Endothelial cell of umbilical vein (primary cell): ENCODE measurements around the gene ACBD6. TPM values are rescaled to one million over a fixed set of nuclear protein-coding genes. Genes with fewer than 3 reads are reported as not detected.

ENCODE experiments used
- BruUV-seq: library from RNA; stranded (reverse); fragments of 400-500 nt; replicated peaks from 2 replicates; lab custom pipeline; 2021; lab: Mats Ljungman, UMichigan
- CTCF ChIA-PET: fragments of 300-600, 350-600 bp; sonication (Branson Sonifier 250); formaldehyde crosslinking; loops from one replicate; lab custom pipeline; 2021; ENCODE audit warnings: antibody characterized with exemption, inconsistent platforms; lab: Charles Lee
- POLR2A ChIA-PET: fragments of 300-600, 350-600 bp; sonication (Branson Sonifier 250); formaldehyde crosslinking; loops from one replicate; lab custom pipeline; 2021; ENCODE audit warnings: antibody characterized with exemption, inconsistent platforms; lab: Charles Lee
- DNase-seq: peaks from one replicate; pipeline ENCODE4 v3.0.0-alpha.2; 2011; ENCODE audit warnings: low read depth, low spot score
- FAIRE-seq: peaks from 2 replicates; lab custom pipeline; 2011; peaks lifted over from hg19 to GRCh38; lab: Jason Lieb, UNC
- H2AFZ ChIP-seq: 2 replicates; pipeline ENCODE4 v1.6.0; 2012; ENCODE audit warnings: low read depth, low read length, control low read depth, inconsistent platforms
- H3K27ac ChIP-seq: 2 replicates; pipeline ENCODE4 v1.5.1; 2011; ENCODE audit warnings: low read depth, mild to moderate bottlenecking, control low read depth, low read length, moderate library complexity; ENCODE audit not compliant: insufficient read depth
- H3K27me3 ChIP-seq, 2 experiments: 2 replicates each; pipeline versions ENCODE4 v1.6.0 to v1.6.1; 2011; ENCODE audit warnings: low read length in 2 of 2, mixed read lengths in 1 of 2; ENCODE audit not compliant: control insufficient read depth in 2 of 2, insufficient read depth in 2 of 2
- H3K36me3 ChIP-seq, 2 experiments: 2 replicates in 1 of 2; 3 replicates in 1 of 2; pipeline ENCODE4 v1.5.1; 2011; ENCODE audit warnings: low read length in 2 of 2, mild to moderate bottlenecking in 1 of 2, moderate library complexity in 1 of 2; ENCODE audit not compliant: control insufficient read depth in 2 of 2, insufficient read depth in 2 of 2; ENCODE audit errors: extremely low read depth in 1 of 2
- H3K4me1 ChIP-seq: 3 replicates; pipeline ENCODE4 v1.5.1; 2011; ENCODE audit warnings: mild to moderate bottlenecking, low read length; ENCODE audit not compliant: control insufficient read depth, insufficient read depth; ENCODE audit errors: extremely low read depth
- H3K4me2 ChIP-seq: 2 replicates; pipeline ENCODE4 v1.6.1; 2011; ENCODE audit warnings: low read length, control low read depth, mixed read lengths; ENCODE audit not compliant: insufficient read depth
- H3K4me3 ChIP-seq, 3 experiments: fragments of 200-600 bp in 1 of 3; sonication (generic), shearing (Covaris generic) in 1 of 3; replicated peaks in 1 of 3; 2 replicates each; pipeline ENCODE4 v1.5.1; 2011 to 2016; ENCODE audit warnings: control low read depth in 3 of 3, low read length in 3 of 3, mild to moderate bottlenecking in 2 of 3, inconsistent platforms in 1 of 3, low read depth in 1 of 3, moderate library complexity in 1 of 3; ENCODE audit not compliant: insufficient read depth in 1 of 3
- H3K79me2 ChIP-seq: 2 replicates; pipeline ENCODE4 v1.6.0; 2012; ENCODE audit warnings: low read length, inconsistent platforms; ENCODE audit not compliant: control insufficient read depth, insufficient read depth
- H3K9ac ChIP-seq: replicated peaks from 2 replicates; pipeline ENCODE3; 2011; ENCODE audit warnings: low read length, control low read depth; ENCODE audit not compliant: insufficient read depth; ENCODE audit errors: extremely low read depth
- H3K9me1 ChIP-seq: replicated peaks from 3 replicates; pipeline ENCODE4 v1.6.0; 2011; ENCODE audit warnings: mild to moderate bottlenecking, low read length; ENCODE audit not compliant: control insufficient read depth, insufficient read depth; ENCODE audit errors: extremely low read depth
- H3K9me3 ChIP-seq: replicated peaks from 2 replicates; pipeline ENCODE4 v1.5.1; 2012; ENCODE audit warnings: low read length, inconsistent platforms; ENCODE audit not compliant: control insufficient read depth, insufficient read depth
- H4K20me1 ChIP-seq: replicated peaks from 2 replicates; pipeline ENCODE3; 2011; ENCODE audit warnings: mild to moderate bottlenecking, low read length; ENCODE audit not compliant: control insufficient read depth, insufficient read depth; ENCODE audit errors: extremely low read depth
- CTCF ChIP-seq, 2 donors: IDR thresholded peaks; 1 replicate in 1 of 2; 2 replicates in 1 of 2; pipeline ENCODE4 v1.5.1; 2011; ENCODE audit warnings: low read length in 2 of 2, mild to moderate bottlenecking in 2 of 2, moderate library complexity in 2 of 2, control low read depth in 1 of 2, inconsistent platforms in 1 of 2, low read depth in 1 of 2; ENCODE audit not compliant: insufficient read depth in 1 of 2; ENCODE audit errors: extremely low read depth in 1 of 2
- EZH2 ChIP-seq: IDR thresholded peaks from 2 replicates; pipeline ENCODE4 v1.6.1; 2012; ENCODE audit warnings: borderline replicate concordance, low read depth, mild to moderate bottlenecking, moderate library complexity, low read length, inconsistent platforms; ENCODE audit not compliant: severe bottlenecking
- FOS ChIP-seq: IDR thresholded peaks from 2 replicates; pipeline ENCODE4 v1.6.1; 2011; ENCODE audit warnings: mild to moderate bottlenecking, low read length, moderate library complexity, borderline replicate concordance; ENCODE audit not compliant: insufficient read depth
- GATA2 ChIP-seq: IDR thresholded peaks from 2 replicates; pipeline ENCODE4 v1.7.0; 2011; ENCODE audit warnings: low read depth, mild to moderate bottlenecking, moderate library complexity, mixed read lengths, low read length; ENCODE audit not compliant: insufficient read length, insufficient read depth
- JUN ChIP-seq: IDR thresholded peaks from 2 replicates; pipeline ENCODE4 v1.6.1; 2011; ENCODE audit warnings: borderline replicate concordance, low read depth; ENCODE audit not compliant: insufficient read length, insufficient read depth
- MAX ChIP-seq: IDR thresholded peaks from 2 replicates; pipeline ENCODE4 v1.6.1; 2011; ENCODE audit not compliant: insufficient read depth, insufficient read length
- MYC ChIP-seq: IDR thresholded peaks from one replicate; pipeline ENCODE4 v1.6.1; 2011; ENCODE audit warnings: mild to moderate bottlenecking, low read depth, low read length
- POLR2A ChIP-seq: IDR thresholded peaks from 2 replicates; pipeline ENCODE4 v1.6.1; 2012; ENCODE audit warnings: low read depth, mild to moderate bottlenecking, control low read depth, low read length
- POLR2AphosphoS5 ChIP-seq: IDR thresholded peaks from 2 replicates; pipeline ENCODE4 v1.6.1; 2012; ENCODE audit warnings: low read depth, mild to moderate bottlenecking, control low read depth, low read length, moderate library complexity; ENCODE audit not compliant: insufficient read depth
- dilution Hi-C: fragments of 300-500 bp; cut with MboI; formaldehyde crosslinking; loops from one replicate; pipeline ENCODE4 v1.15.0; 2019; ENCODE audit warnings: low sequenced_read_pairs; ENCODE audit not compliant: extremely low pct_ligation_motif_present
- intact Hi-C: fragments of 100-400 bp; cut with micrococcal nuclease; formaldehyde crosslinking; loops from one replicate; pipeline ENCODE4 v1.10.0; 2022
- polyA plus RNA-seq, 4 experiments: library from polyadenylated mRNA; depleted of rRNA in 3 of 4; stranded (reverse) in 3 of 4; unstranded in 1 of 4; fragments of >200 nt; gene quantifications; 2 replicates each; pipeline versions ENCODE4 v1.2.1 to v1.2.3, GENCODE V29; 2011 to 2012; ENCODE audit warnings: missing spikeins in 1 of 4
- total RNA-seq: library from RNA; stranded (reverse); gene quantifications from 2 replicates; pipeline ENCODE4 v1.2.3, GENCODE V29; 2021

The ACBD6 gene
- total and polyA plus RNA-seq, 2 donors (not counting 3 experiments of a cell fraction or from before 2014, with no cell fraction given): 55.6 to 56.4 TPM

- Histone ChIP-seq H3K79me2 (peaks cover 34% of the 10 kb centered on the region), H3K9me3 (peaks cover 2% of the 10 kb centered on the region), H4K20me1 (peaks cover 3% of the 10 kb centered on the region), H3K4me3 (no peak overlapping the region), H3K27ac (no peak overlapping the region), H3K9me1 (no peaks in the 10 kb centered on the region), H3K27me3 (no peaks in the 10 kb centered on the region), H3K4me1 (no peaks in the 10 kb centered on the region), H3K36me3 (no peaks in the 10 kb centered on the region), H3K9ac (no peak overlapping the region), H3K4me2 (no peak overlapping the region), H2AFZ (no peak overlapping the region)
- ChIA-PET POLR2A (no interaction called here), CTCF (no interaction called here)
- FAIRE-seq (no peak), DNase-seq (no peak)
- dilution Hi-C loops: no loop called here
- no TSS peak for BruUV-seq
- intact Hi-C loops: no loop called here
- no peak for TF ChIP-seq POLR2A
- no peak for TF ChIP-seq CTCF (IDR thresholded peaks at IDR 0.05; ENCODE audit: extremely low read depth in 1 of 2, insufficient read depth in 1 of 2, low read depth in 1 of 2, low read length in 2 of 2)
These were observed 125.6 kb downstream of the ACBD6 start for GRCh38 chr1:180376800-180377199.

- BruUV-seq: no TSS peak
- H3K9ac ChIP-seq: no peak overlapping the region
- intact Hi-C loops (no loop called here), dilution Hi-C loops (no loop called here)
- H3K27ac ChIP-seq: no peak overlapping the region
- H3K4me3 ChIP-seq: no peak overlapping the region
- no peaks in the 10 kb centered on the region for H3K36me3 ChIP-seq
- peaks cover 3% of the 10 kb centered on the region for H4K20me1 ChIP-seq
- H3K9me3 ChIP-seq: peaks cover 2% of the 10 kb centered on the region
- H3K27me3 ChIP-seq: no peaks in the 10 kb centered on the region
- H2AFZ ChIP-seq: no peak overlapping the region
- TF ChIP-seq FOS: no peak
- no peak for TF ChIP-seq MYC
- no peak for TF ChIP-seq POLR2AphosphoS5
- no peak for TF ChIP-seq EZH2
- TF ChIP-seq CTCF (IDR thresholded peaks at IDR 0.05; ENCODE audit: extremely low read depth in 1 of 2, insufficient read depth in 1 of 2, low read depth in 1 of 2, low read length in 2 of 2): no peak
- TF ChIP-seq GATA2: no peak
- no peak for TF ChIP-seq POLR2A
- no peak for TF ChIP-seq MAX
- no peak for TF ChIP-seq JUN
- FAIRE-seq (no peak), DNase-seq (no peak)
- no peaks in the 10 kb centered on the region for H3K9me1 ChIP-seq
- POLR2A ChIA-PET: no interaction called here
- no peaks in the 10 kb centered on the region for H3K4me1 ChIP-seq
- no peak overlapping the region for H3K4me2 ChIP-seq
- CTCF ChIA-PET: no interaction called here
- peaks cover 31% of the 10 kb centered on the region for H3K79me2 ChIP-seq
These were observed 126.1 kb downstream of the ACBD6 start for GRCh38 chr1:180376253-180376652.
